ENCODE measurements around the gene OPALIN.

GRCh38 chr10:96384506-96384905 is 25.7 kb upstream of the OPALIN start:
- no peak for TF ChIP-seq CTCF (IDR thresholded peaks at IDR 0.05; ENCODE audit: insufficient read depth, low read length, poor library complexity, severe bottlenecking)
- no peak for TF ChIP-seq EZH2phosphoT487 (conservative IDR thresholded peaks at IDR 0.05; ENCODE audit: low read length)

Measured in SU-DHL-6 (cell line).